Neutrophil (primary cell): ENCODE results near the gene RILPL1.
"Not testable (repeated sequence)": the region's sequence is repeated elsewhere in the genome, so short reads cannot be mapped to it uniquely, and the experiment has no call there.

Experiments used
- H3K27ac ChIP-seq: fragments of 200-600 bp; sonication (generic); 2 replicates; pipeline ENCODE4 v1.5.1; 2016; ENCODE audit warnings: mild to moderate bottlenecking, moderate library complexity
- H3K27me3 ChIP-seq: fragments of 200-600 bp; sonication (generic); 2 replicates; pipeline ENCODE4 v1.6.0; 2016; ENCODE audit warnings: mild to moderate bottlenecking
- H3K36me3 ChIP-seq: fragments of 200-600 bp; sonication (generic); 2 replicates; pipeline ENCODE4 v1.5.1; 2017
- H3K4me1 ChIP-seq, 2 experiments: fragments of 200-600 bp in 1 of 2; sonication (generic) in 1 of 2; 1 replicate in 1 of 2; 2 replicates in 1 of 2; pipeline versions ENCODE4 v1.5.1 to v1.6.1; 2013 to 2016; ENCODE audit warnings: low read depth in 1 of 2, low read length in 1 of 2, mild to moderate bottlenecking in 1 of 2, moderate library complexity in 1 of 2; ENCODE audit not compliant: control insufficient read depth in 1 of 2, insufficient read depth in 1 of 2
- H3K4me3 ChIP-seq, 2 experiments: fragments of 200-600 bp in 1 of 2; sonication (generic) in 1 of 2; 1 replicate in 1 of 2; 2 replicates in 1 of 2; pipeline ENCODE4 v1.5.1; 2013 to 2016; ENCODE audit warnings: low read depth in 1 of 2, low read length in 1 of 2, mild to moderate bottlenecking in 1 of 2, moderate library complexity in 1 of 2
- H3K9me3 ChIP-seq: fragments of 200-600 bp; sonication (generic); 2 replicates; pipeline ENCODE4 v1.5.1; 2016
- TF ChIP-seq, protein P1 (sequence below): fragments of 200-600 bp; sonication (generic); IDR thresholded peaks from 2 replicates; pipeline ENCODE4 v1.5.1; 2016; ENCODE audit warnings: antibody characterized with exemption

The RILPL1 gene, protein sequence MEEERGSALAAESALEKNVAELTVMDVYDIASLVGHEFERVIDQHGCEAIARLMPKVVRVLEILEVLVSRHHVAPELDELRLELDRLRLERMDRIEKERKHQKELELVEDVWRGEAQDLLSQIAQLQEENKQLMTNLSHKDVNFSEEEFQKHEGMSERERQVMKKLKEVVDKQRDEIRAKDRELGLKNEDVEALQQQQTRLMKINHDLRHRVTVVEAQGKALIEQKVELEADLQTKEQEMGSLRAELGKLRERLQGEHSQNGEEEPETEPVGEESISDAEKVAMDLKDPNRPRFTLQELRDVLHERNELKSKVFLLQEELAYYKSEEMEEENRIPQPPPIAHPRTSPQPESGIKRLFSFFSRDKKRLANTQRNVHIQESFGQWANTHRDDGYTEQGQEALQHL

DNA sequence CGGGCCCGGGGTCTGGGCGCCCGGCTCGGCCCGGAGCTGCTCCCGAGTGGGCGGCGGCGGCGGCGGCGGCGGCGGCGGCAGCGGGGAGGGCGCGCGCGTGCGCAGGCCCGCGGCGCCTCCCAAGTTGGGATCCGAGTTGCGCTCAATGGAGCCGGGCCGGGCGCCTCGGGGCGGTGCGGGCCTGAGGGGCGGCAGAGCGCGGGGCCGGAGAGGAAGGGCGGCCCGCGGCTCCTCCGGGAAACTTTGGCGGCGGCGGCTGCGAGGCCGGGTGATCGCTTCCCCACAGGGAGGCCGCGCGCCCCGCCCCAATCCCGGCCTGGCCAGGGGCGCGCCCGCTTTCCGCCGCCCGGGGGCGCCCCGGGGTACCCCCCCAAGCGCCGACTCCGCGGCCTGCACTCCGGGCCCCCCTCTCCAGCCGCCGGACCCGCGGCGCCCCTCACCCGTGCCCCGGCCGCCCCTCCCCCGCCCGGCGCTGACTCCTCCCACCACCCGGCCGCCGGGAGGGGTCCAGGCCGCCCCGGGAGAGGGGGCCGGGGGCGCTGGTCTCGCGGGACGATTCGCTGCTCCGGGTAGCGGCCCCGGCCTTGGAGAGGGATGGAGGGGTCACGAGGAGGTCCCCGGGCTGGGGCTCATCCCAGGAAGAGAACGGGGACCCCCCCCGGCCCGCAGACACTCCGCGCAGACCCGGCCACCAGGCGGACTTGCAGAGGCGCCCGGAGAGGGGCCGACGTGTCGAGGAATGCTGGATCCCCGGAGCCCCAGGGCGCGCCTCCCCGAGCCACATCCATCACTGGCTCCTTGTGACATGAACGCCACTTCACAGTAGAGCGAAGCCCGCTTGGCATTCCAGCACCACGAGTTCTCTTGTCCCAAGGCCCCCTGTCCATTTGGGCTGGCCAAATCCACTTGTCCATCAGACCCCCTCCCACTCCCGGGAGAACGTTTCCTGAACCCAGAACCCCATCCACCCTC, at the start of gene RILPL1:
Gene RILPL1 (minus strand): TSS at position 48 of the 972 bp plus-strand sequence. CDS start 237 bp downstream, outside the sequence.
- Histone ChIP-seq H3K27me3 (peaks cover 24% of the 10 kb centered on the region), H3K4me3 (peak within 1 kb of the TSS; percentile 79 to 92), H3K9me3 (no peaks in the 10 kb centered on the region), H3K4me1 (peaks cover 30 to 34% of the 10 kb centered on the region in 2 experiments), H3K27ac (peak within 1 kb of the TSS; percentile 69), H3K36me3 (peaks cover 10% of the 10 kb centered on the region)
- TF ChIP-seq, protein P1, sequence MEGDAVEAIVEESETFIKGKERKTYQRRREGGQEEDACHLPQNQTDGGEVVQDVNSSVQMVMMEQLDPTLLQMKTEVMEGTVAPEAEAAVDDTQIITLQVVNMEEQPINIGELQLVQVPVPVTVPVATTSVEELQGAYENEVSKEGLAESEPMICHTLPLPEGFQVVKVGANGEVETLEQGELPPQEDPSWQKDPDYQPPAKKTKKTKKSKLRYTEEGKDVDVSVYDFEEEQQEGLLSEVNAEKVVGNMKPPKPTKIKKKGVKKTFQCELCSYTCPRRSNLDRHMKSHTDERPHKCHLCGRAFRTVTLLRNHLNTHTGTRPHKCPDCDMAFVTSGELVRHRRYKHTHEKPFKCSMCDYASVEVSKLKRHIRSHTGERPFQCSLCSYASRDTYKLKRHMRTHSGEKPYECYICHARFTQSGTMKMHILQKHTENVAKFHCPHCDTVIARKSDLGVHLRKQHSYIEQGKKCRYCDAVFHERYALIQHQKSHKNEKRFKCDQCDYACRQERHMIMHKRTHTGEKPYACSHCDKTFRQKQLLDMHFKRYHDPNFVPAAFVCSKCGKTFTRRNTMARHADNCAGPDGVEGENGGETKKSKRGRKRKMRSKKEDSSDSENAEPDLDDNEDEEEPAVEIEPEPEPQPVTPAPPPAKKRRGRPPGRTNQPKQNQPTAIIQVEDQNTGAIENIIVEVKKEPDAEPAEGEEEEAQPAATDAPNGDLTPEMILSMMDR = peak; percentile 52

DNA sequence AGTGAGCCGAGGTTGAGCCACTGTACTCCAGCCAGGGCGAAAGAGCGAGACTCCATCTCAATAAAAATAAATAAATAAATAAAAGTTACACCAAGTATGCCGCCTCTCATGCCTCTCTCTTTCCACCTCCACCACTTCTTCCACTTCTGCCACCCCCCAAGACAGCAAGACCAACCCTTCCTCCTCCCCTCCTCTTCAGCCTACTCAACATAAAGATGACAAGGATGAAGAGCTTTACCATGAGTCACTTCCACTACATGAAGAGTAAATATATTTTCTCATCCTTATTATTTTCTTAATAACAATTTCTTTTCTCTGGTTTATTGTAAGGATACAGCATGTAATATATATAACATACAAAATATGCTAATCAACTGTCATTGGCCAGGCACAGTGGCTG, 47.3 kb upstream of the RILPL1 start:
- no peaks in the 10 kb centered on the region for H3K9me3 ChIP-seq
- peaks cover 29 to 37% of the 10 kb centered on the region in 2 experiments for H3K4me1 ChIP-seq
- H3K27me3 ChIP-seq = no peaks in the 10 kb centered on the region
- H3K27ac ChIP-seq = no peak overlapping the region
- TF ChIP-seq, protein P1 = no peak
- no peaks in the 10 kb centered on the region for H3K36me3 ChIP-seq
- H3K4me3 ChIP-seq = no peak overlapping the region

DNA sequence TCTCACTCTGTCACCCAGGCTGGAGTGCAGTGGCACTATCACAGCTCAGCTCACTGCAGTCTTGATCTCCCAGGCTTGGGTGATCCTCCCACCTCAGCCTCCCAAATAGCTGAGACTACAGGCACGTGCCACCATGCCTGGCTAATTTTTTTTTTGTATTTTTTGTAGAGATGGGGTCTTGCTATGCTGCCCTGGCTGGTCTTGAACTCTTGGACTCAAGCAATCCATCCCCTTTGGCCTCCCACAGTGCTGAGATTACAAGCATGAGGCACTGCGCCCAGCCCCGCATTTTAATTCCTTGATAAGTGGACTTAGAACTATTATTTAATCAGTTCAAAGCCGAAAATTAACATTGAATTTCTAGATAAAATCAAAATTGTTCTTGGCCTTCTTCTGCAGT, 45.3 kb upstream of the RILPL1 start:
- not testable (repeated sequence) for H3K27ac ChIP-seq

DNA sequence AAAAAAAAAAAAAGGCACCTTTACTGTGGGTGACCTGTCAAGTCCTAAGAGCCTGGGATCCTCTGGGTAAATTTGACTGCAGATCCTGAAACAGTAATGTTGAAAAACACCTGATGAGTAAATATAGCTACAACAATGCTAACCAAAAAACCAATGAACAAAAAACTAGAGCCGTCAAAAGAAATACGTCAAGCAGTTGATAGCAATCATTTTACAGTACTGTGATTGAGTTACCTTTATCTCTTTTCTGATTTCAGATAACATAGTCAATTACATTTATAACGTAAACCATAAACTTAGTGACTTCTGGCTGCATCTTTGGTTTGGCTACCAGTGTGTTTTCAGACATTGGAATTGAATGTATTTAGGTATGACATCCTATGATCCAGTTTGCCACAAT, 44.7 kb upstream of the RILPL1 start:
- H3K36me3 ChIP-seq = no peaks in the 10 kb centered on the region
- H3K27ac ChIP-seq = no peak overlapping the region
- no peaks in the 10 kb centered on the region for H3K9me3 ChIP-seq
- TF ChIP-seq, protein P1 = no peak
- H3K27me3 ChIP-seq = no peaks in the 10 kb centered on the region
- no peak overlapping the region for H3K4me3 ChIP-seq
- H3K4me1 ChIP-seq = peaks cover 15 to 29% of the 10 kb centered on the region in 2 experiments

More for the DNA sequence above, 45.3 kb upstream of the RILPL1 start:
- not testable (repeated sequence) for H3K9me3 ChIP-seq, H3K4me3 ChIP-seq, H3K36me3 ChIP-seq, H3K27me3 ChIP-seq
- H3K4me1 ChIP-seq = peaks cover 17 to 27% of the 10 kb centered on the region in 2 experiments

DNA sequence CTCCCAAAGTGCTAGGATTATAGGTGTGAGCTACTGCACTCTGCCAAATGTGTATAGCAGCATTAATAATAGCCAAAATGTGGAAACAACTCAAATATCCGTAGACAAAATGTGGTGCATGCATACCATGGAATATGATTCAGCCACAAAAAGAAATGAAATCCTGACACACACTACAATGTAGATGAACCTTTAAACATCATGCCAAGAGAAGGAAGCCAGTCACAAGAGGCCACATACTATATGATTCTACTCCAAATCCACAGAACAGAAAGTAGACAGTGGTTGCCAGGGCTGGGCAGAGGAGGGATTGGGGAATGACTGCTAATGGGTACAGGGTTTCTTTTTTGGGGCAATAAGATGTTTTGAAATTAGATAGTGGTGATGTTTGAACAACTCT, 43.1 kb upstream of the RILPL1 start:
- H3K9me3 ChIP-seq = no peaks in the 10 kb centered on the region
- H3K27ac ChIP-seq = no peak overlapping the region
- H3K27me3 ChIP-seq = no peaks in the 10 kb centered on the region
- TF ChIP-seq, protein P1 = no peak
- no peak overlapping the region for H3K4me3 ChIP-seq
- peaks cover 0 to 13% of the 10 kb centered on the region in 2 experiments for H3K4me1 ChIP-seq
- H3K36me3 ChIP-seq = no peaks in the 10 kb centered on the region
